Islet precursor cell (in vitro differentiated cells): ENCODE measurements around the gene PRKCA.

Experiments used
- DNase-seq: peaks from one replicate; pipeline ENCODE4 v3.0.0-alpha.2; 2018

The PRKCA gene

DNA sequence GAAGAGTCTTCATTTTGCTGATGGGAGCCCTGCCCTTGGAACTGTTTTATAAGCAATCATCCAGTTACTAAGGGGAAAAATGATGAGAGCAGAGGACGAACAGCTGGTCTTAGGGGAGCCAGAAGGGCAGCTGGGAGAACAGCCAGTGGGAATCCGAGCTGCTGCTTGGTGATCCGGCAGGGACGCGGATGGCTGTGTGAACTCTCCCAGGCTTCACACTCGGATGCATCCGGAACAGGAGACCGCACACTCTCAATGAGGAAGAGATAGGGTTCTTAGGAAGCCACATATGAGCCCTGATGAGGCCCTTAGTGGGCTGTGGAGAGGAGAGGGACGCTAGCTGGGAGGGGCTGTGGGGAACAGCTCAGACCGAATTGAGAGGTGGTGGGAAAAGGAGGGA is 527.5 kb downstream of the PRKCA start:
- no peak for DNase-seq

GRCh38 chr17:66830451-66830850 is 528.0 kb downstream of the PRKCA start:
- no peak for DNase-seq

DNA sequence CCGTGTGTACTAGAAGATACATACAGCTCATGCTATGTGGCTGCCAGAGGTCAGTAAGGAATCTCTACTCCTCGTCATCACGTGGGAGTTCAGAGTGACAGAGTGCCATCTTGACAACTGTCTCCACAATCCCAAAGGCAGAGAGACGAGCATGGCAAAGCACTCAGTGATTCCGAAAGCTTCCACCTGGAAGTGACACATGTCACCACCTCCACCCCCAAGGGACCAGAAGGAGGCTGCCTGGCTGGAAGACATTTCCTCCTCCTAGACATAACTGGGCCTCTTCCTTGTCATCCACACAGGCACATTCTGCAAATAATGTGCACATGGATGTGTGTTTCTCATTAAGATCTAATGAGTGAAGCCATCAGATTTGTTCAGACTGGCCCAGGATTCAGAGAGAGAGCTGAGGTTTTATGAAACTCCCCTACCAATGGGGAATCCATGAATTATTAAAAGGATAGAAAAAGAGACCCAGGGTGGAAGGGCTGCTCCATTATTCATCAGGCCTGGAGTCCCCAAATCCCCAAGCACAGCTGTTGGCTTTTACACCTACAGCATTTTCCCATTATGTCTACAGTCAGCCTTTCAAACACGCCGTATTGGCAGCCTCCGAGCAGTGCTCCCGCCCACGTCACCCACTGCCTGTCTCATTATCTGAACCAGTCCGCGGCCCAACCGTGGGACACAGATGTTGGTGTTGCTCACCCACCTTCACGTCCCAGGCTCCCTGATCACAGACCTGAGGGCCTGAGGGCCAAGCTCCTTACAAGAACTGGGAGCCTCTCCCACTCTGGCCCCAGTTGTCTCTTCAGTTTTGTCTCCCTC is 529.2 kb downstream of the PRKCA start:
- no peak for DNase-seq

DNA sequence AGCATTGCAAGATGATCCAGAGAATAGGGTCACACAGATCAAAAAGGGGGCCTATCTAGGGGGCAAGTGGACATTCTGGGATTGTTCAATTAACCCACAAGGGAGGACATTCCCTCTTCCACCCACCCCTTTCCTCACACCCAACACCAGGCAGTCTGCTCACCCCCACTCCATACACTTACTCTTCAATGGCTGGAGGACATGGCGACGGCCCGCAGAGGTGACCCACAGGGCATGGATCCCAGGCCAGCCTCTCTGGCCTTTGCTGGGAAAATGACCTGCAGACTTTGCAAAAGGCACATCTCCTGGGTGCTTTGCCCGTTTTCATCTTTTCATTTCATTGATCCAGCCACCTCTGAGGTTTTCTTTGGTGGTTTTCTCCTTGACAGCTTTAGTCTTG is 530.8 kb downstream of the PRKCA start:
- no peak for DNase-seq

- DNase-seq: no peak
Observed at GRCh38 chr17:66834426-66834918, 532.1 kb downstream of the PRKCA start.

- DNase-seq: peak; percentile 81
Observed at GRCh38 chr17:66834919-66835454, 532.6 kb downstream of the PRKCA start, which contains the start of gene CACNG5. TSS of gene CACNG5 (plus strand) at chr17:66835117. CDS start at chr17:66877333, 42,216 bp downstream.

DNA sequence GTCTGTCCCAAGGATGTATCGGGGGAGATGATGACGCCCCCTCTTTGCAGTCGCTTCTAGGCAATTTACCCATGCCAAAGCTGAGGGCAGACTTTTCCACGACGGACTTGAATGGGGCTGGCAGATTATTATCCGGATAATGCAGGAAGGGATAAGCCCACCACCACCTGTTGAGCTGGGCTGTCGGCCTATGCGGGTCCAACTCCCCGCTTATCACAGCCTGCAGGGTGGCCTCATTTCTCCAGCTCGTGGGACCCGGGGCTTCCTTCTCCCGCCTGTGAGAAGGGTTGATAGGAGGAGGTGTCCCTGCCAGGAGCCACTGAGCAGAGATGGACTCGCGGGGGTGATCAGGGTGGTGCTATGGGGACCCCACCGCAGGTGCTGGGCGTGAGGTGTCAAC is 533.1 kb downstream of the PRKCA start:
- no peak for DNase-seq

- no peak for DNase-seq
Observed at GRCh38 chr17:66836063-66837005, 533.9 kb downstream of the PRKCA start.

GRCh38 chr17:66837226-66837625 is 534.8 kb downstream of the PRKCA start:
- DNase-seq: no peak

DNA sequence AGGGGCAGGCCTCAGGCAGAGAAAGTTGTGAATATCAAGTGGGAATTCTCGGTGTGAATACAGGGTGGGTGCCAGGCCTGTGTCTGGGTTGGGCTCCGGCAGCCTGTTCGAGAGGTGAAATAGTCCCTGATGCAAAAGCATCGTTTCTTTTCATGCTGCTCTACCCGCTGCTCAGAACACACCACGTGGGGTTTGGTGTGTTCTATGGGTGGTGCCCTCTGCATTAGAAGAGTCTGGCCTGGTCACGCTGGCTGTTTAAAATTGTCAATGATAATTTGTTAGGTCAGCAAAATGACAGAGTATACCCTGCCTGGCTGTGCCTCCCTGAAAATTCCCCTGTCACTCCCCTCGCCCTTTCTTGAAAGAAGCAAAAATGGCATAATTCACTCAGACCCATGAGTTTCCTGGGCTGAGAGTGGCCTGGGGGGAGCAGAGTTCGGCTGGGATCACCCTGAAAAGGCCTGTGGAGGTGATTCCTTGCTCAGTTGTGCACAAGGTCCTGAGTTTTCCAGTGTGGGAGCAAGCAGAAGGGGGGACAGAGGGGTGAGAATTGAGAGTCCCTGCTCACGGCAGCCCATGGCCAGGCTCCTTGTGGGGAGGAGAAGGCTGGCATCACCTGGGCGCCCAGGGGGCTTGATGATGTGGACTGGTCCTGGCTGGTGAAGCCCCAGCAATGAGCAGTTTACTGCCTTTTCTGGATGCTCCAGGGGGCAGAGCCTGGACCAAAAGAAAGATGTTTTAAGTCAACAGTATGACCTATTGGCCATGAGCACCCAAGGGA is 535.7 kb downstream of the PRKCA start:
- no peak for DNase-seq

DNA sequence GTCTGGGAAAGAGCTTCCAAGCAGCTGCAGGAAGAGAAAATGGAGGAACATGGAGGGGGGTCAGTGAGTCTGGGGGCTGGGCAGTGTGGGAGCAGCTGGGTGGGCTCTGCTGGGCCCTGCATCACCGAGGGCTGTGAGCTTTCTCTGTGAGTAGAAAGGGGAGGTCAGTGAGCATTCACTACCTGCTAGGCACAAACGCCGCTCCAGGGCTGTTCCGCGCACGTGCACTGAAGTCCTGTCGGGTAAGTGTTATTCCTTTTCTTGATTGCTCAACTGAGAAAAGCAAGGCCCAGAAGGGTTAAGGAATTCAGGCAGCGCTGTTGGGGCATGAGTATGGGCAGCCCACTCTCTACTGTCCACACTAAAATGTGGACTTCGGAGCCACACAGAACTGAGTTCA is 537.2 kb downstream of the PRKCA start:
- DNase-seq: peak; percentile 42

- peak; percentile 48 for DNase-seq
Observed at GRCh38 chr17:66840061-66840460, 537.6 kb downstream of the PRKCA start.

DNA sequence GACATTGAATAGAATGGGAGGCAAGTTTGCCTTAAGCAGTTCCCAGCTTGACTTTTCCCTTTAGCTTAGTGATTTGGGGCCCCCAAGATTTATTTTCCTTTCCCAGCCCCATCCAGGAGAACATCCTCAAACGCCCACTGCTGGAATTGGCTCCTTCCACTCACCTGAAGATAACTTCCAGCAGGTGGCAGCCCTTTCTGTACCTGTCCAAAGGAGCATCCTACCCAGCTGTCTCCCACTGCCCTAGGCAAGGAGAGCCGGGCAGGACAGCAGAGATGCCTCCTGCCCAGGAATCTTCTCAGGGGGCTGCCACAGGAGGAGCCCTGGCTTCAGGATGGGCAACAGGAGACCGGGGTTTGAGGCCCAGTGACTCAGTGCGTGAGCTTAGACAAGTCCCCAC is 538.9 kb downstream of the PRKCA start:
- peak; percentile 72 for DNase-seq

DNA sequence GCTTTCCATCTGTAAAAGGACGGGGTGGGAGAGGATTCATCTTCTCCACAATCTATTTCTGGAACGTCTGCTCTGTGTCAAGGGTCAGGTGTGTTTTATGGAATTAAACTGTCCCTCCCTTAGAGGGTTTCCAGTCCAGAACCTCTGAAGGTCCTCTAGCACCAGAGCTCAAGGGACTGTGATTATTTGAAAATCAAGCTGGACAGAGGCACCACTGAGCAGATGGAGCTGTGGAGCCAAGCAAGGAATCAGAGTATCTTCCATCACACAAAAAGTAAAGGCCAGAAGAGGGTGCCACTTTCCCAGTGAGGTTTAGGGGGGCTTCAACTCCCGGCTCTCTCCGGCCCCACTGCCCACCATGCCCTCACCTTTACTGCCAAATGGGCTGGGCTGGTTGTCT is 539.3 kb downstream of the PRKCA start:
- no peak for DNase-seq

GRCh38 chr17:66842505-66842904 is 540.1 kb downstream of the PRKCA start:
- DNase-seq: peak; percentile 32

DNA sequence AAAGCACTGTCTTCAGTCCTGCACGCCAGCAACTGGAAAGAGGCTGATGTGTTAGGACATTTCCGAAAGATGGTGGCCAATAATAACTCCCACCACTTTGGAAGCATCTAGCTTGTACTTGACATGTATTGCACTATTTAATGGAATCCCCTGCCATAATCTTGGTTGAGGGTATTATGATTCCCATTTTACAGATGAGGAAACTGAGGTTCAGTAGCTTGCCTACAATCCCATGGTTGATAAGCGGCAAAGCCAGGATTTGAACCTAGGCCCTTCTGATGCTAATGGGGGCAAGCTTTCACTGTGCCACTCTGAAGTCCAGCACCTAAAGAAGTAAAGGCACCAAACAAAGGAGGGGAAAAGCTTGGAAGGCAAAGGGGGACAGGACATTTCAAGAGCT is 540.5 kb downstream of the PRKCA start:
- DNase-seq: no peak

DNA sequence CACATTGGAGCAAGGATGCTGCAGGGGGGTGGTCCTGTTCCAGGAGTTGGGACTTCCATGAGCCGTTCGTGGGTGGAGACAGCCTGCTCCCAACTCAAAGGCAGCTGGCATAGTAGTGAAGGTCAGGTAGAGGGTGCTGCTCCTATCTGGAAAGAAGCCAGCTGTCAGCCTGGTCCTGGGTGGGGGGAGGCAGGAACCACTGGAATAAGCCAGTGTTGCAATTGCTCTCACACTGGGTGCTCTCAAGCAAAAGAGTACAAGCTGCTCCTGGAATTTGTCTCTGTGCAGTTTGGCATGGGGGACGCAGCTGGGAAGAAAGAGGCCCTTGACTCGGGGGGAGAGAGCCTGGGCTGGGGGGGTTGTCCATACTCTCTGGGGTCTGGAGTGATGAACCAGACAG is 541.2 kb downstream of the PRKCA start:
- DNase-seq: peak; percentile 45

DNA sequence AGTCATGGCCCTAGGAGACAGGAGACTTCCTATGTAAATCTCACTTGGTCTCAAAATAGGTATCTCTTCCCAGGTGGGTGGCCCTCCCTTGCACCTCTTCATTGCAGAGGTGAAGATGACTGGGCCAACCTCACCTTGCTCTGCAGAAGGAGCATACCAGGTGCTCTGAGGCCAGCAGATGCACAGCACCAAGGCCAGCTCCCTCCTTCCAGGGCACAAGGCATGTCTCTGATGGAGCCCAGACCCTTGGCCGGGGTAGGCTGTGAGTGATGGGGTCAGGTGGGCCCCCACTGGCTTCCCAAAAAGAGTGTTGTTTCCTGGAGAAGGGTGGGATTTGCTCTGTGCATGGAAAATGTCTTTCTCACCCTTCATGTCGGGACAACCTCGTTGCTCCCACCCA is 545.3 kb downstream of the PRKCA start:
- DNase-seq: peak; percentile 53

DNA sequence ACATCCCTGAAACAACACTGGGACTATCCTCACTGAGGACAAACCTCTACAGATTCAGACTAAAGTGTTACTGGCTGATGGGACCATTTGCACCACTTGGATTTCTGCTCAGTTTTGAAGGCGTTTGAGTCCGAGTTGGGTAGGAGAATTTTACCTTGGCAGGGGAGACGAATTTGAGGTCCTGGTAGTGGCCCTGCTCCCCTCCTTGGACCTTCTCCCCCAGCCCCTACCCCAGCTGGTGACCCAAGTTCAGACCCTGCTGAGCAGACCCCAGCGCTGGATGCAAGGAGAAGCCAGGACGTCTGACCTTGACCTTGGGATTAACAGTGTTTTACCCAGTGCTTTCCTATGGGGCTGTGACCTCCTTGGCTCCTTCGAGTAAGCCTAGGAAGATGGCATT is 546.1 kb downstream of the PRKCA start:
- no peak for DNase-seq

DNA sequence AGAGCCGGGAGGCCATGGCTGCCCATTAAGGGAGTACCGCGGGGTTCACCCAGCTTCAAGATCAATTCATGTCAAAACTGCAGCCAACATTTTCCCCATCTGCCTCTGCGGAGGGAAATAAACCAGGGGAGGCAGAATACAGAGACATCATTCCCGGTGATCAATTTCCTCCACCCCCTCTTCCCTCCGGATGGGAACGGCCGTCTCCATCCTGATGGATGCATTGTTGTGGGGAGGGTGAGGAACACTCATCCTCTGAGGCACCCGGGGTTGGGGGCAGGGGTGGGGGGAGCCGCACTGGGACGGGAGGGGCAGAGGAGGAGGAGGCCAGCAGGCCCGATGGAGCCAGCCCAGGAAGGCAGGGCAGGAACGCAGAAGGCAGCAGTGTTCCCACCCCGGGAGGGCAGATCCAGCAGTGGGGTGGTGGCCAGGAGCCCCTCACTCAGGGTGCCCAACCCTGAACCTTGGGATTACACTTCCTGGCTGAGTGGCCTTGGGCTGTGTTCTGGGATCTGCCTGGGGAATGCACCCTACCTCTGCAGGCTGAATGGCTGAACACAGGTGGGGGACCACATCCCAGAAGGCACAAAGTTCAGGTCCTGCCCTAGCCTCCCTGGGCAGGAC is 546.7 kb downstream of the PRKCA start:
- no peak for DNase-seq

- no peak for DNase-seq
Observed at GRCh38 chr17:66849851-66850580, 547.6 kb downstream of the PRKCA start.
